GM12801 (cell line): ENCODE data around the gene VMP1.

Experiments
- TF ChIP-seq, protein P1 (sequence below): IDR thresholded peaks from one replicate; pipeline ENCODE4 v1.5.1; 2011; ENCODE audit warnings: control low read depth; ENCODE audit not compliant: insufficient read length; ENCODE audit errors: extremely low read depth

VMP1 gene

DNA sequence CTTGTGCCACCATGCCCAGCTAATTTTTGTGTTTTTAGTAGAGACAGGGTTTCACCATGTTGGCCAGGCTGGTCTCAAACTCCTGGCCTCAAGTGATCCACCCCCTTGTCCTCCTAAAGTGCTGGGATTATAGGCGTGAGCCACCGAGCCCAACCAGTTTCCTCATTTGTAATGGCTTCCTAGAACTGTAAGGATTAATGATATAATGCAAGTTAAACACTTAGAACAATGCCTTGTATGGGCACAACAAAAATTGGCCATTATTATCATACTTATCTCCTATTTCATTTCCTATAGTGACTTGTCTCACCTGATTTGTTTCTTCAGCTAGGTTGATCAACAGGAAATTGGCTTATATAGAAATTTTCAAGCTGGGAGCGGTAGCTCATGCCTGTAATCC lies 171.2 kb downstream of the VMP1 start:
- TF ChIP-seq, protein P1, sequence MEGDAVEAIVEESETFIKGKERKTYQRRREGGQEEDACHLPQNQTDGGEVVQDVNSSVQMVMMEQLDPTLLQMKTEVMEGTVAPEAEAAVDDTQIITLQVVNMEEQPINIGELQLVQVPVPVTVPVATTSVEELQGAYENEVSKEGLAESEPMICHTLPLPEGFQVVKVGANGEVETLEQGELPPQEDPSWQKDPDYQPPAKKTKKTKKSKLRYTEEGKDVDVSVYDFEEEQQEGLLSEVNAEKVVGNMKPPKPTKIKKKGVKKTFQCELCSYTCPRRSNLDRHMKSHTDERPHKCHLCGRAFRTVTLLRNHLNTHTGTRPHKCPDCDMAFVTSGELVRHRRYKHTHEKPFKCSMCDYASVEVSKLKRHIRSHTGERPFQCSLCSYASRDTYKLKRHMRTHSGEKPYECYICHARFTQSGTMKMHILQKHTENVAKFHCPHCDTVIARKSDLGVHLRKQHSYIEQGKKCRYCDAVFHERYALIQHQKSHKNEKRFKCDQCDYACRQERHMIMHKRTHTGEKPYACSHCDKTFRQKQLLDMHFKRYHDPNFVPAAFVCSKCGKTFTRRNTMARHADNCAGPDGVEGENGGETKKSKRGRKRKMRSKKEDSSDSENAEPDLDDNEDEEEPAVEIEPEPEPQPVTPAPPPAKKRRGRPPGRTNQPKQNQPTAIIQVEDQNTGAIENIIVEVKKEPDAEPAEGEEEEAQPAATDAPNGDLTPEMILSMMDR = no peak

DNA sequence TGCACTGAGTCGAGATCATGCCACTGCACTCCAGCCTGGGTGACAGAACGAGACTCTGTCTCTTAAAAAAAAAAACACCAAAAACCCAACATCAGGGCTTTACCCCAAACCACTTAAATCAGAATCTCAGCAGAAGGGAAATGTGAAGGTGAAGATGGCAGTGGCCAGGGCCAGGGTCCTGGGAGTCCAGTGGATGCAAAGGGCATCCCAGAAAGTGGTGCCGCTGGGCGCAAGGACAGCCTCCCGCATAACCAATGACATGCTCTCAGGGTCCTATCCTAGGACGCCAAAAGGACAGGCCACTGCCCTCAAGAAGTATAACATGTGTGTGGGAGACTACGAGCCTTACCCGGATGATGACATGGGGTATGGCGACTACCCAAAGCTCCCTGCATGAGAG lies 177.4 kb downstream of the VMP1 start:
- TF ChIP-seq, protein P1 = no peak

DNA sequence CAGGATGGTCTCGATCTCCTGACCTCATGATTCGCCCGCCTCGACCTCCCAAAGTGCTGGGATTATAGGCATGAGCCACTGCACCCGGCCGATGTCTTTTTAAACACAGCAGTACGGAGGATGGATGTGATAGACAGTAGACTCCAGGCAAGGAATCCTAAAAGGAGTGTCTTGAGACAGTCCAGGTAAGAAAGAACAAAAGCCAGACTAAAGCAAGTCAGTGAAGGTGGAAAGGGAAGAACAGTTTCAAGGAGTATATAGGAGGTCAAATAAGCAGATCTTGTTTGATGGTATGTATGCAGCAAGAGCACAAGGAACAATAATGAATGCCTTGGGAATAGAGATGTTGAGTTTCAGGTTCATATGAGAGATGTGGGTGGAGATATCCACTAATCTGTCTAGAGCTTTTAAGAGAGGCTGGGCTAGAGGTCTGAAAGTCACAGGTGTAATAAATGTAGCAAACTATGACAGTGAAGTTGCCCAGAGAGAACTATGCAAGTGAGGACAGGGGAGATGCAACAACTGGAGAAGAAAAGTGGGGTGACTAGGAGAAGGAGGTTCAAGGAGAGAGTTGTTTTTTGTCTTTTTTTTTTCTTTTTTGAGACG lies 180.8 kb downstream of the VMP1 start:
- TF ChIP-seq, protein P1 = no peak

DNA sequence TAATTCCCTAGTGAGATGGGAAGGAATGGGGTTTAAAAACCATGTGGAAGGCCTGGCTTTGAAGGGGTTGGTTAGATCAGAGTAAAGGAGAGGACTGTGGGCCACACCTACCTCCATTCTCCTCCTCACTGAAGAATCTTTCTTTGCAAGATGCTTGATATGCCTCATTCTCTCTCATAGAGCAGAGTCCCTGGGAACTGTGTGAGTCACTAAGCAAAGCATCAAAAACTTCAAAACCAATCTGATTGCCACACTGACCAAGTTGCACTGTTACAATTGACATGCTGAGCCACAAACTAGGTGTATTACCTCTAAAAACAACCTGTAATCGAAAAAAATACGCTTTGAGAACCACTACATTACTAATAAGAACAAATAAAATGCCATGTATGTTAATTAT lies 183.3 kb downstream of the VMP1 start:
- TF ChIP-seq, protein P1 = no peak
